IMR-90 (cell line): ENCODE data around the gene GTF2H1.

Source experiments
- BHLHE40 ChIP-seq: fragments of 150-350 bp; IDR thresholded peaks from 2 replicates; pipeline ENCODE4 v1.6.1; 2016; ENCODE audit warnings: mild to moderate bottlenecking, low read depth, low read length
- CEBPB ChIP-seq: IDR thresholded peaks from 2 replicates; pipeline ENCODE4 v1.6.1; 2012; ENCODE audit warnings: low read depth, low read length, improper control_type of control experiment
- MAFK ChIP-seq: IDR thresholded peaks from 2 replicates; pipeline ENCODE4 v1.6.1; 2012; ENCODE audit warnings: low read depth, low read length, improper control_type of control experiment
- MXI1 ChIP-seq: IDR thresholded peaks from 2 replicates; pipeline ENCODE4 v1.6.1; 2012; ENCODE audit warnings: low read depth, mild to moderate bottlenecking, low read length, moderate library complexity, borderline replicate concordance
- POLR2A ChIP-seq: IDR thresholded peaks from 2 replicates; pipeline ENCODE4 v1.6.1; 2012; ENCODE audit warnings: mild to moderate bottlenecking, low read depth, low read length
- RCOR1 ChIP-seq: IDR thresholded peaks from 2 replicates; pipeline ENCODE4 v1.6.1; 2012; ENCODE audit warnings: mild to moderate bottlenecking, low read length, improper control_type of control experiment; ENCODE audit not compliant: insufficient replicate concordance
- RFX5 ChIP-seq: IDR thresholded peaks from 2 replicates; pipeline ENCODE4 v1.8.0; 2012; ENCODE audit warnings: low read depth, mild to moderate bottlenecking, low read length, moderate library complexity
- TF ChIP-seq, protein P1 (sequence below): conservative IDR thresholded peaks from 2 replicates; pipeline ENCODE4 v1.5.1; 2012; ENCODE audit warnings: mild to moderate bottlenecking, low read depth, low read length, improper control_type of control experiment
- TF ChIP-seq, protein P2 (sequence below): fragments of 150-350 bp; IDR thresholded peaks from 2 replicates; pipeline ENCODE4 v1.6.1; 2017; ENCODE audit warnings: mild to moderate bottlenecking, antibody characterized with exemption, low read length, low read depth

DNA sequence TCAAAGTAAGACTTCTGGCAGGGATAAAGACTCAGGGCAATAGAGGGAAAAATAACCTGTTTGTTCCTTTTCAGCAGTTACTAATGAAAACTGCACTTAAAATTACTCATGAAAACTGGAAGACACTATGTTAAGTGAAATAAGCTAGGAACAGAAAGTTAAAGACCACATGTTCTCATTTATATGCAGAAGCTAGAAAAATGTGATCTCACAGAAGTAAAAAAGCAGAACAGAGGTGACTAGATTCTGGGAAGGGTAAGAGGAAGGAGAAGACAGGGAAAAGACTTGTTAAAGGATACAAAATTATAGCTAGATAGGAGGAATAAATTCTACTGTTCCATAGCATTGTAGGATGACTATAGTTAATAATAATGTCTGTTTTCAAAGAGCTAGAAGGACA is 22.6 kb upstream of the GTF2H1 start:
- TF ChIP-seq RFX5 (no peak), CEBPB (no peak), MXI1 (no peak), POLR2A (no peak), BHLHE40 (no peak), MAFK (no peak), RCOR1 (no peak)
- TF ChIP-seq, protein P1, sequence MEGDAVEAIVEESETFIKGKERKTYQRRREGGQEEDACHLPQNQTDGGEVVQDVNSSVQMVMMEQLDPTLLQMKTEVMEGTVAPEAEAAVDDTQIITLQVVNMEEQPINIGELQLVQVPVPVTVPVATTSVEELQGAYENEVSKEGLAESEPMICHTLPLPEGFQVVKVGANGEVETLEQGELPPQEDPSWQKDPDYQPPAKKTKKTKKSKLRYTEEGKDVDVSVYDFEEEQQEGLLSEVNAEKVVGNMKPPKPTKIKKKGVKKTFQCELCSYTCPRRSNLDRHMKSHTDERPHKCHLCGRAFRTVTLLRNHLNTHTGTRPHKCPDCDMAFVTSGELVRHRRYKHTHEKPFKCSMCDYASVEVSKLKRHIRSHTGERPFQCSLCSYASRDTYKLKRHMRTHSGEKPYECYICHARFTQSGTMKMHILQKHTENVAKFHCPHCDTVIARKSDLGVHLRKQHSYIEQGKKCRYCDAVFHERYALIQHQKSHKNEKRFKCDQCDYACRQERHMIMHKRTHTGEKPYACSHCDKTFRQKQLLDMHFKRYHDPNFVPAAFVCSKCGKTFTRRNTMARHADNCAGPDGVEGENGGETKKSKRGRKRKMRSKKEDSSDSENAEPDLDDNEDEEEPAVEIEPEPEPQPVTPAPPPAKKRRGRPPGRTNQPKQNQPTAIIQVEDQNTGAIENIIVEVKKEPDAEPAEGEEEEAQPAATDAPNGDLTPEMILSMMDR = no peak
- TF ChIP-seq, protein P2, sequence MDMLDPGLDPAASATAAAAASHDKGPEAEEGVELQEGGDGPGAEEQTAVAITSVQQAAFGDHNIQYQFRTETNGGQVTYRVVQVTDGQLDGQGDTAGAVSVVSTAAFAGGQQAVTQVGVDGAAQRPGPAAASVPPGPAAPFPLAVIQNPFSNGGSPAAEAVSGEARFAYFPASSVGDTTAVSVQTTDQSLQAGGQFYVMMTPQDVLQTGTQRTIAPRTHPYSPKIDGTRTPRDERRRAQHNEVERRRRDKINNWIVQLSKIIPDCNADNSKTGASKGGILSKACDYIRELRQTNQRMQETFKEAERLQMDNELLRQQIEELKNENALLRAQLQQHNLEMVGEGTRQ = no peak
